HFFc6 (cell line): ENCODE results near the gene CAMK2G. TPM values are rescaled to one million over a fixed set of nuclear protein-coding genes. Genes with fewer than 3 reads are reported as not detected.

Experiments used
- DNase-seq: peaks from one replicate; pipeline ENCODE4 v3.0.0-alpha.2; 2018
- H3K27ac Mint-ChIP-seq: 2 replicates; pipeline ENCODE4 v1.8.0; 2020; ENCODE audit warnings: mild to moderate bottlenecking, mixed read lengths
- H3K27me3 Mint-ChIP-seq: 2 replicates; pipeline ENCODE4 v1.8.0; 2021; ENCODE audit warnings: mild to moderate bottlenecking, moderate library complexity, mixed read lengths; ENCODE audit not compliant: insufficient read depth
- H3K36me3 Mint-ChIP-seq: 2 replicates; pipeline ENCODE4 v1.8.0; 2021; ENCODE audit warnings: low read depth, mixed read lengths
- H3K4me1 Mint-ChIP-seq: 2 replicates; pipeline ENCODE4 v1.8.0; 2020; ENCODE audit warnings: low read depth, mixed read lengths
- H3K4me3 Mint-ChIP-seq: 2 replicates; pipeline ENCODE4 v1.8.0; 2020; ENCODE audit warnings: mild to moderate bottlenecking, moderate library complexity, mixed read lengths
- H3K9me3 Mint-ChIP-seq: 2 replicates; pipeline ENCODE4 v1.8.0; 2020; ENCODE audit warnings: mild to moderate bottlenecking, mixed read lengths
- total RNA-seq, 6 experiments: library from RNA; stranded (reverse); fragmentation: NEBNext Ultra II Directional; extraction: Animal tissue kit (Norgen Biotek cat#: 25700); gene quantifications; 2 replicates in 1 of 6; 3 replicates in 5 of 6; pipeline ENCODE4 v1.2.3, GENCODE V29; 2021
- TF ChIP-seq, protein P1 (sequence below): fragments of 200-600 bp; sonication (generic); IDR thresholded peaks from 2 replicates; pipeline ENCODE4 v1.5.0; 2021; ENCODE audit warnings: antibody characterized with exemption, mild to moderate bottlenecking

The CAMK2G gene
- total RNA-seq, 6 experiments from 2014 or later = 24.6 to 33.1 (median 28.1) TPM

DNA sequence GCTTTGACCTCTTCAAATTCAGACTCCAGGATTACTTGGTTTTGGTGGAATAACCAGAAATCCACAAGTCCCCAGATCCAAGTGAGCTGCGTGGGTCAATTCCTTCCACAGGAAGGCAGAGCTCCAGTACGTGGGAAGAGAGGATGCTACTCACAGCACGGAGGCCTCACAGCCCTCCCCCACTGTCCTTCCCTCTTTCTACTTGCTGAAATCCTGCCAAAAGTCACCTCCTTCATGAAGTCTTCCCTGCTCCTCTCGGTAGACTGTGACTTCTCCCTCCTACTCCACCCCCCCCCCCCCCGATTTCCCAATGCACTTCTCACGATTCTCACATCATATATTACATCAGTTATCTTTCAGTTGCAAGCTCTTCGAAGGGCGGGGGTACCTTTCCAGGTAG, 12.3 kb downstream of the CAMK2G start:
- peaks cover 36% of the 10 kb centered on the region for H3K4me1 Mint-ChIP-seq
- no peak for DNase-seq
- H3K36me3 Mint-ChIP-seq = peaks cover 22% of the 10 kb centered on the region
- H3K27ac Mint-ChIP-seq = no peak overlapping the region
- no peaks in the 10 kb centered on the region for H3K9me3 Mint-ChIP-seq
- peaks cover 2% of the 10 kb centered on the region; the same call in 1 of the 2 replicates for H3K27me3 Mint-ChIP-seq
- TF ChIP-seq, protein P1, sequence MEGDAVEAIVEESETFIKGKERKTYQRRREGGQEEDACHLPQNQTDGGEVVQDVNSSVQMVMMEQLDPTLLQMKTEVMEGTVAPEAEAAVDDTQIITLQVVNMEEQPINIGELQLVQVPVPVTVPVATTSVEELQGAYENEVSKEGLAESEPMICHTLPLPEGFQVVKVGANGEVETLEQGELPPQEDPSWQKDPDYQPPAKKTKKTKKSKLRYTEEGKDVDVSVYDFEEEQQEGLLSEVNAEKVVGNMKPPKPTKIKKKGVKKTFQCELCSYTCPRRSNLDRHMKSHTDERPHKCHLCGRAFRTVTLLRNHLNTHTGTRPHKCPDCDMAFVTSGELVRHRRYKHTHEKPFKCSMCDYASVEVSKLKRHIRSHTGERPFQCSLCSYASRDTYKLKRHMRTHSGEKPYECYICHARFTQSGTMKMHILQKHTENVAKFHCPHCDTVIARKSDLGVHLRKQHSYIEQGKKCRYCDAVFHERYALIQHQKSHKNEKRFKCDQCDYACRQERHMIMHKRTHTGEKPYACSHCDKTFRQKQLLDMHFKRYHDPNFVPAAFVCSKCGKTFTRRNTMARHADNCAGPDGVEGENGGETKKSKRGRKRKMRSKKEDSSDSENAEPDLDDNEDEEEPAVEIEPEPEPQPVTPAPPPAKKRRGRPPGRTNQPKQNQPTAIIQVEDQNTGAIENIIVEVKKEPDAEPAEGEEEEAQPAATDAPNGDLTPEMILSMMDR = no peak
- H3K4me3 Mint-ChIP-seq = no peak overlapping the region

DNA sequence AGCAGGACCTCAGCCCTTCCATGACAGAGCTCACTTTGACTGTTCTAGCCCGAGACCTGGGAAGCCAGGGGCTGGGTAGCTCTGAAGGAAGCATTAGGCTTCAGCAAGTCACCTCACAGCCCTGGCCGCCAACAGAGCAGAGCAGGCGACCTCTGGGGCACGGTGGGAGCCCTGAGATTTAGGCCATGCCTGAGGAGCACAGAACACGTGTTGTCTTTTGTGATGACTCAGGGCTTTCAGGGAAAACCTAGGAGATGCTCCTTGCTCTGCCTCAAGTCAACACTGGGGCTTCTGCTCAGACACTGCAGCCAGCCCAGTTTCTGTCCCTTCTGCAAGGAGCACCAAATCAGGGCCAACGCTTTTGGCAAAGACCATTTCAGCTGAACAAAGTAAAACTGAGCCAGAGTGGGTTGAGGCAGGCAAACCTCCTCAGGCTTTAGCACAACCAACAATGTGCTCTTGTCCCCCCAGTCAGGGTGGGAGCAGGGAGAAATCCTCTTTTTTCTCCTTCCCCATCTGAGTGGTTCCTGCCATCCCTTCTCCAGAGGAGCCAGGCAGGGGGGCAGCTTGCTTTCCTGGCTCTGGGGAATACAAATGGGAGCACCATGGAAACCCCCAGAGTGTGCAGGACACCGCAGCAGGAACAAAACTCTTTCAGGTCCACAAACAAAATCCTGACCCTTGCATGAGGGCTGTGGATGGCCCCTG, 14.4 kb downstream of the CAMK2G start:
- H3K4me1 Mint-ChIP-seq = peaks cover 32% of the 10 kb centered on the region
- H3K27me3 Mint-ChIP-seq = peaks cover 2% of the 10 kb centered on the region; the same call in 1 of the 2 replicates
- no peak overlapping the region for H3K4me3 Mint-ChIP-seq
- TF ChIP-seq, protein P1 = no peak
- no peaks in the 10 kb centered on the region for H3K9me3 Mint-ChIP-seq
- peaks cover 23% of the 10 kb centered on the region for H3K36me3 Mint-ChIP-seq
- no peak for DNase-seq
- no peak overlapping the region; the same call in 1 of the 2 replicates for H3K27ac Mint-ChIP-seq

DNA sequence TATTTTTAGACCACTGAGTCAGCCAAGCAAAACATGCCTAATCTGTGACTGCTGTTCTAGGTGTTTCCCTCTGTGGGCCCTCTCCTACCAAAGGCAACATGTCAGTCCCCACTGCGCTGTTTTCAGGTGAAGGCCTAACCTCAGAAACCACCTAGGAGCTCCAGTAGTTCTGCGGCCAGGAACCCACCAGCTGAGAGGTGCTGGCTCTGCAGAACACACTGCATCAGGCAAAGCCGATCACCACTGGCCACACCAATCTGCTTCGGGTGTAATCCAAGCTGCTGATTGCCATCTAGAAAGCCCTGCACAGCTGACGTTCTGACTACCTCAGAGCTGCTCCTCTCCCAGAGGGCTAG, 14.9 kb downstream of the CAMK2G start:
- Mint-ChIP-seq H3K27me3 (peaks cover 2% of the 10 kb centered on the region; the same call in 1 of the 2 replicates), H3K36me3 (peaks cover 21% of the 10 kb centered on the region), H3K4me3 (no peak overlapping the region), H3K27ac (no peak overlapping the region), H3K9me3 (no peaks in the 10 kb centered on the region), H3K4me1 (peaks cover 32% of the 10 kb centered on the region)
- no peak for DNase-seq
- TF ChIP-seq, protein P1 = no peak

DNA sequence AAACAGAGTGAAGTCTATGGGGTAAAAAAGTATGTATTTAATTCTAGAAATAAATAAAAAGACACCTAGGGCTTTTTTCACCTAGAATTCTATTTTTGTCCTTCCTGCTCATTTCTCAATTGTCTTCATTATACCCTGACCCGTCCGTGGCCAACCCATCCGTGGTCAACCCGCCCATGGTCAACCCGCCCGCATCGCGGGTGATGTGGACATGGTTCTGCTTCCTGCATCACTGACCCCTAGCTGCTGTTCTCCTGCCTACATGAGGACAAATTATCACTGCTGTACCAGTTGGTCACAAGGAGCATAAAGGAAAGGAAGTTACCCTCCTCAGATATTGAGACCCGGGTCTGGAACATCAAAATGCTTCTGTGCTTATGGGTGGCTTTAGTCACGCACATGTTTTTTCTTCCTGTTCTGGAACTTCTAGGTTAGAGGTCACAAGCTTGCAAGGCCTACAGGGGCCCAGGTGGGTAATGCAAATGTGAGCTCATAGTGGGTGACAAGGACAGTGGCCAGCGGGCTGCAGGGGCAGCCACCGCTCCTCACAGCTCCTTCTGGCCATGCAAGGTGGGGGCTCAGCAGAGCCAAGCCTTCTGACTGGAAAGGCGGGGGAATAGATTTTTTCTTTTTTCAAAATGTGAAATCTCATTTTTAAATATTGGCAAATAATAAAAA, 15.5 kb downstream of the CAMK2G start:
- Mint-ChIP-seq H3K4me1 (peaks cover 32% of the 10 kb centered on the region), H3K9me3 (no peaks in the 10 kb centered on the region), H3K36me3 (peaks cover 18% of the 10 kb centered on the region), H3K27ac (peak overlapping the region; percentile 32; the same call in 1 of the 2 replicates), H3K27me3 (peaks cover 2% of the 10 kb centered on the region; the same call in 1 of the 2 replicates), H3K4me3 (peak overlapping the region; percentile 54; the same call in 1 of the 2 replicates)
- TF ChIP-seq, protein P1 = no peak
- no peak for DNase-seq

DNA sequence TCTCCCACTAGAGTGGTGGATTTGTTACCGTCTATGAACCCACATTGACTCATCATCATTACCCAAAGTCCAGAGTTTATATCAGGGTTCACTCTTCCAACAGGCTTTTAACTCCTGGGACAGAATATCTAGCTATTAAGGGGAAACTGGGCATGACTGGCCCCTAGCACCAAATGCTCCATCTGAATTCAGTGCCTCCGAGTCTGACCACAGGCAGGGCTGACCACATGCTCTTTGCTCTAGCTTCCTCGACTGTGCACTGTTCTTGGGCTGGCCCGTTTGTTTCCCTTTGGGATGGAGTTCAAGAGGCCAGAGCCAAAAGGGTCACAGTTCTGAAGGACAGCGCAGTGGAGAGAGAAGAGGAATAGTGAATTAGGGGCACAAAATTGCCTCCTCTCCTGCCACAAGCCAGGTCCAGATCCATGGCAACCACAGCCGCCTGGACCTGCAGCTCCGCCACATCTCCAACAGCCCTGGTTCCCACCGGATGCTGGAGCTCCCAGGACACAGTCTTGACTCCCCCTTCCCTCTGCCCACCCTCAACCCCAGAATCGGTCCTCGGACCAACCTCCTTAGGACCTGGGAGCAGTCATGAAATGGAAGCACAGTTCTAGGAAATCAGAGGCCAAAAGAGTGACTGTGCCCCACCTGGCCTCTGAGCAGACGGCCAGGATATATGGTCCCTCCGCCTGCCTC, 16.2 kb downstream of the CAMK2G start:
- Mint-ChIP-seq H3K9me3 (no peaks in the 10 kb centered on the region), H3K4me3 (peak overlapping the region; percentile 66), H3K27ac (peak overlapping the region; percentile 69), H3K27me3 (peaks cover 2% of the 10 kb centered on the region; the same call in 1 of the 2 replicates), H3K4me1 (peaks cover 32% of the 10 kb centered on the region), H3K36me3 (peaks cover 23% of the 10 kb centered on the region)
- DNase-seq = peak; percentile 22
- TF ChIP-seq, protein P1 = no peak
